ENCODE data around the gene MSRB3. TPM values are rescaled to one million over a fixed set of nuclear protein-coding genes. Genes with fewer than 3 reads are reported as not detected.

MSRB3 gene
- total RNA-seq, 1 experiment from 2014 or later = 1.1 TPM

DNA sequence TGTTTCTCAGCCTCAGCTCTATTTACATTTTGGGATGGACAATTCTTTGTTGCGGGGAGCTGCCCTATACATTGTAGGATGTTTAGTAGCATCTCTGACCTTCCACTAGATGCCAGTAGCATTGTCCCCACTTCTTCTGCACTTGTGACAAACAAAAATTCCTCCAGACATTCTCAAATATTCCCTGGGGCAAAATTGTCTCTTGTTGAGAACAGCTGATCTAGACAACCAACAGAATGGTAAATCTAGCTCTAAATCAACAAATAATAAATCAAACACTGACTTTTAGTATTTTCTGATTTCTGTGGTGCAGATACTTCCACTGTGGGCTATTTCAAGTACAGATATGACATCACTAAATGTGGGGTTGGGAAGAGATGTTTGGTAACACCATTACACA is 60.7 kb downstream of the MSRB3 start:
- no peaks in the 10 kb centered on the region for H3K27me3 Mint-ChIP-seq (ENCODE audit: low read depth)

More for the DNA sequence above, 60.7 kb downstream of the MSRB3 start:
- H4K20me1 ChIP-seq (ENCODE audit: control insufficient read depth, insufficient read depth, insufficient read length) = no peaks in the 10 kb centered on the region
- Mint-ChIP-seq H3K4me3 (no peak overlapping the region), H3K4me1 (peaks cover 0 to 7% of the 10 kb centered on the region in 2 experiments; a peak in 1 of 4 replicates), H3K27ac (no peak overlapping the region), H3K9me3 (no peaks in the 10 kb centered on the region), H3K36me3 (ENCODE audit: insufficient read depth in 1 of 3, low read depth in 3 of 3) (no peaks in the 10 kb centered on the region)
- H3K27me3 ChIP-seq (ENCODE audit: insufficient read depth, low read length) = no peaks in the 10 kb centered on the region
- no peak overlapping the region for H4K8ac ChIP-seq (replicated peaks; ENCODE audit: insufficient read length, low read depth, low read length)
- H2BK20ac ChIP-seq (ENCODE audit: low read depth, low read length, poor library complexity, severe bottlenecking) = no peak overlapping the region
- H2BK15ac ChIP-seq (ENCODE audit: low read depth, low read length) = no peak overlapping the region
- no peak overlapping the region for H2AFZ ChIP-seq (ENCODE audit: low read length)
- no peak overlapping the region for H4K5ac ChIP-seq (ENCODE audit: insufficient read length, low read depth, low read length)
- H2BK120ac ChIP-seq (ENCODE audit: low read depth, low read length, poor library complexity, severe bottlenecking) = no peak overlapping the region
- no peak overlapping the region for H2BK12ac ChIP-seq (ENCODE audit: insufficient read length, low read depth, low read length)
- no peak overlapping the region for H3K4ac ChIP-seq (ENCODE audit: low read depth, low read length)
- no peaks in the 10 kb centered on the region for H3K79me2 ChIP-seq (ENCODE audit: insufficient read depth, low read length)
- no peak overlapping the region for H3K9ac ChIP-seq (ENCODE audit: extremely low read depth, insufficient read length, low read length)
- H4K91ac ChIP-seq (ENCODE audit: insufficient read length, low read depth, low read length) = no peak overlapping the region
- no peak overlapping the region for H3K23ac ChIP-seq (ENCODE audit: insufficient read length, low read depth, low read length)
- no peaks in the 10 kb centered on the region for H3K23me2 ChIP-seq (ENCODE audit: insufficient read length, low read depth, low read length, poor library complexity, severe bottlenecking)
- WGBS (ENCODE audit: extremely low coverage, insufficient read length, low lambda C conversion rate) = no CpG with 5 or more reads among the region's 1 CpG
- H3K4me1 ChIP-seq (ENCODE audit: insufficient read depth, low read length) = no peaks in the 10 kb centered on the region
- no peak overlapping the region for H3K14ac ChIP-seq (ENCODE audit: insufficient read depth, low read length)
- H3K9me3 ChIP-seq (ENCODE audit: control insufficient read depth, low read depth, low read length) = no peaks in the 10 kb centered on the region
- no peak overlapping the region for H3K56ac ChIP-seq (ENCODE audit: insufficient read length, low read depth, low read length)
- no peak for DNase-seq
- no peak overlapping the region for H3K4me2 ChIP-seq (ENCODE audit: insufficient read depth, insufficient read length, low read length)
- no peaks in the 10 kb centered on the region for H3K79me1 ChIP-seq (ENCODE audit: insufficient read depth, low read depth, low read length, poor library complexity, severe bottlenecking)
- H2BK5ac ChIP-seq (ENCODE audit: insufficient read length, low read length) = no peak overlapping the region
- no peak overlapping the region for H3K18ac ChIP-seq (ENCODE audit: insufficient read length, low read depth, low read length)
- H3T11ph ChIP-seq (ENCODE audit: low read length) = no peak overlapping the region
- no peak overlapping the region for H2AK5ac ChIP-seq (ENCODE audit: insufficient read length, low read length)
- TF ChIP-seq, protein P1, sequence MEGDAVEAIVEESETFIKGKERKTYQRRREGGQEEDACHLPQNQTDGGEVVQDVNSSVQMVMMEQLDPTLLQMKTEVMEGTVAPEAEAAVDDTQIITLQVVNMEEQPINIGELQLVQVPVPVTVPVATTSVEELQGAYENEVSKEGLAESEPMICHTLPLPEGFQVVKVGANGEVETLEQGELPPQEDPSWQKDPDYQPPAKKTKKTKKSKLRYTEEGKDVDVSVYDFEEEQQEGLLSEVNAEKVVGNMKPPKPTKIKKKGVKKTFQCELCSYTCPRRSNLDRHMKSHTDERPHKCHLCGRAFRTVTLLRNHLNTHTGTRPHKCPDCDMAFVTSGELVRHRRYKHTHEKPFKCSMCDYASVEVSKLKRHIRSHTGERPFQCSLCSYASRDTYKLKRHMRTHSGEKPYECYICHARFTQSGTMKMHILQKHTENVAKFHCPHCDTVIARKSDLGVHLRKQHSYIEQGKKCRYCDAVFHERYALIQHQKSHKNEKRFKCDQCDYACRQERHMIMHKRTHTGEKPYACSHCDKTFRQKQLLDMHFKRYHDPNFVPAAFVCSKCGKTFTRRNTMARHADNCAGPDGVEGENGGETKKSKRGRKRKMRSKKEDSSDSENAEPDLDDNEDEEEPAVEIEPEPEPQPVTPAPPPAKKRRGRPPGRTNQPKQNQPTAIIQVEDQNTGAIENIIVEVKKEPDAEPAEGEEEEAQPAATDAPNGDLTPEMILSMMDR (conservative IDR thresholded peaks at IDR 0.05) = no peak
- H3K27ac ChIP-seq (ENCODE audit: insufficient read length, low read depth, low read length) = no peak overlapping the region
